ENCODE data around the gene C19orf25. TPM values are rescaled to one million over a fixed set of nuclear protein-coding genes. Genes with fewer than 3 reads are reported as not detected.

Gene C19orf25
- total and polyA plus RNA-seq, 9 of the 15 experiments (the other 6 are each of a cell fraction or from before 2014, with no cell fraction given) = 0.79 to 96.0 (median 36.1) TPM

DNA sequence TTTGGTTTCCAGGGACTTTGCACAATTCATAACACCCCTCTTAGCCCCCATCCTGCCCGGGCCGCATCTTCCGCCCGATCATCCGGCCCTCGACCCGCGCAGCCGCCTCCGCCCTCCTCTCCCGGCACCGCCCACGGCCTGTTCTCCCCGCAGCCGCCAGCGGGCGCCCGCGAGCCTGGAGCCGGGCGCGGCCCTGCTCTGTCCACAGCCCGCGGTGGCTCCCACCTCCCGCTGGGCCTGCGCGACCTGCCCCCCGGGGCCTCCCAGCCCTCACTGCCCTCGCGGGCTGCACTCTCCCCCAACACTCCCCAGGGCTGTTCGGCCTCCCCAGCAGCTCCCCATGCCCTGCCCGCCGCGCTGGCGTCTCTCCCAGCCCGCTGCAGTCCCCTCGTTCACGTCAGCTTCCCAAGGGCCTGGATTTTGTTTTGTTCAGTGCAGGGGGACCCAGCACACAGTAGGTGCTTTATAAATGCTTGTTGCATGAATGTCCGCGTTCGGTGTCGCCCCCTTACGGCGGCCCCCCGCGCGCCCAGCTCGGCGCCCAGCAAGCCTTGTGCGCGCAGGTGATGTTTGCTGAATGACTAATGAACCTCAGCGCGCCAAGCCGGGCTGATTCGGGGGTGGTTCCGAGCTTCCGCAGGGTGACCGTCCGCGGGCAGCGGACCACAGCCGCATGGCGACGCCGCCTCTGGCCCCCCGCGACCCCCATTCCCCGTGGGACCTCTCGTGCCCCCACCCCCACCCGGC is 33.7 kb downstream of the C19orf25 start (continued):
- TF ChIP-seq CEBPZ (IDR thresholded peaks at IDR 0.05; ENCODE audit: borderline replicate concordance, low read depth, low read length) (no peak), JUN (IDR thresholded peaks at IDR 0.05; ENCODE audit: borderline replicate concordance, low read depth, low read length) (no peak), JUN (CRISPR knock-in tag; IDR thresholded peaks at IDR 0.05; ENCODE audit: borderline replicate concordance) (no peak), RBM22 (IDR thresholded peaks at IDR 0.05; ENCODE audit: low read depth, low read length, poor library complexity, severe bottlenecking) (no peak), ARNT (IDR thresholded peaks at IDR 0.05) (no peak), GATA2 (CRISPR knock-in tag; IDR thresholded peaks at IDR 0.05) (no peak), FOXJ2 (tag; IDR thresholded peaks at IDR 0.05) (no peak), ELF2 (CRISPR knock-in tag; IDR thresholded peaks at IDR 0.05) (no peak), NR0B1 (IDR thresholded peaks at IDR 0.05; ENCODE audit: partially characterized antibody) (no peak), PHF8 (IDR thresholded peaks at IDR 0.05; ENCODE audit: borderline replicate concordance, low read length) (no peak), KLF13 (tag; IDR thresholded peaks at IDR 0.05; ENCODE audit: borderline replicate concordance, low read depth) (peak; percentile 73; the same call in 1 of the 2 replicates), PHB (CRISPR knock-in tag; IDR thresholded peaks at IDR 0.05) (no peak), MCM7 (IDR thresholded peaks at IDR 0.05) (no peak), ZBTB49 (CRISPR knock-in tag; IDR thresholded peaks at IDR 0.05; ENCODE audit: borderline replicate concordance) (no peak)
- TF ChIP-seq, protein P1, sequence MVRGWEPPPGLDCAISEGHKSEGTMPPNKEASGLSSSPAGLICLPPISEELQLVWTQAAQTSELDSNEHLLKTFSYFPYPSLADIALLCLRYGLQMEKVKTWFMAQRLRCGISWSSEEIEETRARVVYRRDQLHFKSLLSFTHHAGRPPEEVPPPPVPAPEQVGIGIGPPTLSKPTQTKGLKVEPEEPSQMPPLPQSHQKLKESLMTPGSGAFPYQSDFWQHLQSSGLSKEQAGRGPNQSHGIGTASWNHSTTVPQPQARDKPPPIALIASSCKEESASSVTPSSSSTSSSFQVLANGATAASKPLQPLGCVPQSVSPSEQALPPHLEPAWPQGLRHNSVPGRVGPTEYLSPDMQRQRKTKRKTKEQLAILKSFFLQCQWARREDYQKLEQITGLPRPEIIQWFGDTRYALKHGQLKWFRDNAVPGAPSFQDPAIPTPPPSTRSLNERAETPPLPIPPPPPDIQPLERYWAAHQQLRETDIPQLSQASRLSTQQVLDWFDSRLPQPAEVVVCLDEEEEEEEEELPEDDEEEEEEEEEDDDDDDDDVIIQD (CRISPR knock-in tag; IDR thresholded peaks at IDR 0.05) = no peak

Data from K562 (cell line).